HG03571 (cell line): ENCODE measurements around the gene ADAM10.

ENCODE experiments used
- ATAC-seq: cut with Tn5 transposase; IDR thresholded peaks from one replicate; pipeline ENCODE4 v1.9.1; 2021; ENCODE audit not compliant: unreplicated experiment

The ADAM10 gene

DNA sequence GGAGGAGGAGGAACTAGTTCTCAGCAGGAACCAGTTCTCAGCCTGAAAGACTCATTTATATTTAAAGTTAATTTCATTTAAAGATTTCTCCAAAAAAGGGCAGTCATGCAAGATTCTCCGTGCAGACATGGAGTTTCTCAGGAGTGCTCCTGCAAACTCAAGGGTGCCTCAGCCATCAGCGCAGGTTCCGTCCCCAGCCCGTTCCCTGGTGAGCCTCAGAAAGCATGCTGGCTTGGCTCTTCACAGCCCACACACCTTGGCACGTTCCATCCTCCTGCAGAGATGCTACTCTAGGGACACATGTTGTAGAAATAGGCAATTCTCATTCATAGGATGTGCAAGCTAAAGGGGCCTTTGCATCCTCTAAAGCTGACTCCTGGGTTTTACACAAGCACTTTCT is 194.7 kb downstream of the ADAM10 start:
- ATAC-seq = no peak

- no peak for ATAC-seq
Observed at GRCh38 chr15:58553365-58553918, 196.1 kb downstream of the ADAM10 start.

DNA sequence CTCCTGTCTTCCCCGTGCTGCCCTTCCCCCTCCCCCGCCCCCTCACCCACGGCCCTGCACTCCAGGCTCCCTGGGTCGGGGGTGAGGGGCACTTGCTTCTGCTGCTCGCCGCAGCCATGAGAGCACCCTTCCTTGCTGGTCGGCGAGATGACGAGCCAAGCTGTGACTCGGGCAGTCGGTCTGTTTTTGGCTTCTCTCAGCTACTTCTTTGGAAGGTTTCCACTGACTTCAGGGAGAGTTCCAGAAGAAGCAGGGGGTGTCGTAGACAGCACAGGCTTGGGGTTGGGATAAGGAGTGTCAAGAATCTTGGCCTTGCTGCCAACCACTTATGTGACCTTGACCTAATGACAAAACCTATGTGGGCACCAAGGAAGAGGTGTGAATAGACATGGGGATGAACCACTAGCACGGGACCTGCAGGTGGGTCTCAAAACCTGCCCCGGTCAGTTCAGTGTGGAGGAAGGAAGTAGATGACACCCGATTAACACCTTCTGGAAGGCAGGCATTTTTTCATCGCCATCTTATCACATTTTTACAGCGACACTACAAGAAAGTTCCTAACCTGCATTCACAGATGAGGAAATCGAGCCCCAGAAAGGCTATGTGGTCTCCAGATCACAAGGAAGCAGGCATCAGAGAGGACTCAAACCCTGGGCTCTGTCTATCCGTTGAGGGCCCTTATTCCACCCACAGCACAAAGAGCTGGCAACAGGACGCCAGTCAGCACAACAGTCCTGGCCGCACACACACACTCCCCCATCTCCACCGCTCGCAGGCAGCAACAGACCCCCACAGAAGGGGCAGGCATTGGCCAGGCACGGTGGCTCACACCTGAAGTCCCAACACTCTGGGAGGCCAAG is 196.8 kb downstream of the ADAM10 start:
- no peak for ATAC-seq

DNA sequence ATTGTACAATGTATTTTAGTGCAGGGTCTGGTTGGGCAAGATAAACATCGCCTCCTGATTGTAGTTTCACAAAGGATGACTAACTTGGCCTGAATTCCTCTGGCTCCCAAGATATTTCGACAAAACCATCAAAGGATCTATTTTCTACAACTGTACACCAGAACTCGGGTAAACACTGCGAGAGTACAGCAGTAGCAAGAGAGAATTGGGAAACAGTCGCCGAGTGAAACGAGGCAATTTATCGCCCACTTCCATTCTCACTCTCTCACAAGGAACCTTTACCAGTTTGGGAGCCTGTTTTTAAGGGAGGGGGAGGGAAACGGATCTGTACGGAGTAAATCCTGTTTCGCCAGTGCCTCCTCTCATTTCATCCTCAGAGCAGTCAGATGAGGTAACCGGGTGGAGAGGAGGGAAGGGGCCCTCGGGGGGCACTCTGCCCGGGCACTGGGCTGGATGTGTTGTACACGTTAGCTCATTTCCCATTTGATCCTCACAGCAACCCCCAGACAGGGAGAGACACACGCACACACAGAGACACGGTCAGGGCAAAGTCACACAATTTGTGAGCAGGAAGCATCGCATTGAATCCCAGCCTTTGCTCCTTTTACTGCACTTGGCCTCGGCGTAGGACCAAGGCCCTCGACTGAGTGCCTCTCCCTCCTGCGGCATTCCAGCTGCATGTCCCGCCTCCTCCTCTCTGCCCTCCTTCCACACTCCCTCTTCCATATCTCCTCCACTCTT is 197.6 kb downstream of the ADAM10 start:
- no peak for ATAC-seq

DNA sequence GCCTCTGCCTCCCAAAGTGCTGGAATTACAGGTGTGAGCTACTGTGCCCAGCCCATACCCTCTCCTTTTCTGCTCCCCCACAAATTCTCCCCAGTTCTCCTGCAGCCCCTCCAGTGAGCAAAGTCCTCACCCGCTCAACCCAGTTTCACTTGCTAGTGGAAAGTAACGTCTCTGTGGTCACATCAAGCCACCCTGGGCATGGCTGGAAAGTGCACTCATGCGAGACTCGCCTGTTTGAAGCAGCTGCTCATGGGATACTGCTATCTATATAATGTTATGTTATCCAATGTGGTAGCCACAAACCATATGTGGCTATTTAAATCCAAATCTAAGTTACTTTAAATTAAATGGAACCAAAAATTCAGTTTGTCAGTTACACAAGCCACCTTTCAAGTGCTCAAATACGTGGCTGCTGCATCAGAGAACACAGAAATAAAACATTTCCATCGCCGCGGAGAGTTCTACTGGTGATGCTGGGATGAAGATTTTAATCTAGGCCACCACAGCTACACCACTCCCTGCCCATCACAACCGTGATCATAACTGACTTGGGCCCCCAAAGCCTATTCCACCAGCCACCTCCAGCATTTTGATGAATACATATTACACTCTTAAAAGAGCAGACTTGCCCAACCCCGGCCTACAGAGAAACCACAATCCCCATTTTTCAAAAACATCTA is 198.3 kb downstream of the ADAM10 start:
- no peak for ATAC-seq

- ATAC-seq = no peak
Observed at GRCh38 chr15:58549785-58550074, 199.8 kb downstream of the ADAM10 start.

DNA sequence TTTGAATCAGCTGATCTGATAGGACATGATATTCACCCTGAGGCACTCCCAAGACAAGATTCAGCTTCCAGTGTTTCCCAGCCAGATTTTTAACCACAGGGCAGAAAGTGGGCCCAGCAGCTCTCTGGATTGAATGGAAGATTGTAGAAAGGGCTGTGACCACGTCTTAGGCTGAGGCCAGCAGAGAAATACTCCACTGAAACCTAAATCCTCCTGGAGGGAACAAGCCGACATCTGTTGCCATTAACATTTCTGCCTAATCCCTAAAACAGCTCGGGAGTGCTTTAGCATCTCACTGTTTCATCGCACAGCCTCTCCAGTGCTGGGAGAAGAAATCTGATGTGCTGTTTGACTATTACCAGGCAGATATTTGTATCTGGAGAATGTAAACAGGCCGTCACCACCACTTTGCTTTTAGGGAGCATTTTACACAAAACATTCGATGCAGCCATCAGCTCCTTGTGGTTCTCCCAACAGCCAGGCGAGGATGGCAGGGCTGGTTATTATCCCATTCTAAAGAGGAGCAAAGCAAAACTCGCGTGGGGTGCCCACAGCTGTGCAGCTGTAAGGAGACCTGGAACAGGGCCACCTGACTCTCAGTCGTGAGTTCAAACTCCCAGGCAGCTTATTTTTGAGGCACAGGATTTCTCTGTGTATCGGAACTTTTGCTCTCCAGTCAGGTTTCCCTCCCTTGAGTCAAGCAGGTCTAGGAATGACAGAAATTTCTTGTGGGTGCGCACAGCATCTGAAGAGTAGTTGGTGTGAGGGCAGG is 200.3 kb downstream of the ADAM10 start:
- no peak for ATAC-seq

- ATAC-seq = no peak
Observed at GRCh38 chr15:58548308-58549012, 201.0 kb downstream of the ADAM10 start.

DNA sequence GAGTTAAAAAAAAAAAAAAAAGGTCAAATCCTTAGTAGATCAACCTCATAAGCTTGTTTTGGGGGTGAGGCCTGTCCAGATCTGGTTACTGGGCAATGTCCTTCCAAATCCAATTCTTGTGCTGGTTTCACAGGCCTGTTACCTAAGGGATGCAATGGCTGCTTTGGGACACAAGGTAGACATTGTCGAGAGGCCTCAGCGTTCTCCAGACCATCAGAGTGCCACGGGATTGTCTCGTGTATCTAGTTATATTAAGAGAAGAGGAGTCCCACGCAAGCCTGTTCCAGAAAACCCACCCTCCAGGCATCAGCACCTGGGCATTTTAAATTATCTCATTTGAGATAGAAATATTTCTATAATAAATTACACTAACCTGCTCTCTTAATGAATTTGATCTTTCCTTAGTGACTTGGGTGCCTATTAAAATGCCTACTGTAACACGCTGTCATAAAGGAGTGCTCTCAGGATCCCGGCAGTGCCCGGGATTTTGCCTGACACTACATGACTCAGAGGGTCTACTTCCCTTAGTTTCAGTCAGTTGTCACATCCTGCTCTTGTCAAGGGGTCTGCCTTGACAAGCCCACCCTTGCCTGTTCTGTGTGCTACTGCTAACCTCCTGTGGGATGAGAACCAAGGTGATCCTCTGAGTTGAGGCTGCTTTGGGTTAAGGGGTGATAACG is 201.7 kb downstream of the ADAM10 start:
- no peak for ATAC-seq

DNA sequence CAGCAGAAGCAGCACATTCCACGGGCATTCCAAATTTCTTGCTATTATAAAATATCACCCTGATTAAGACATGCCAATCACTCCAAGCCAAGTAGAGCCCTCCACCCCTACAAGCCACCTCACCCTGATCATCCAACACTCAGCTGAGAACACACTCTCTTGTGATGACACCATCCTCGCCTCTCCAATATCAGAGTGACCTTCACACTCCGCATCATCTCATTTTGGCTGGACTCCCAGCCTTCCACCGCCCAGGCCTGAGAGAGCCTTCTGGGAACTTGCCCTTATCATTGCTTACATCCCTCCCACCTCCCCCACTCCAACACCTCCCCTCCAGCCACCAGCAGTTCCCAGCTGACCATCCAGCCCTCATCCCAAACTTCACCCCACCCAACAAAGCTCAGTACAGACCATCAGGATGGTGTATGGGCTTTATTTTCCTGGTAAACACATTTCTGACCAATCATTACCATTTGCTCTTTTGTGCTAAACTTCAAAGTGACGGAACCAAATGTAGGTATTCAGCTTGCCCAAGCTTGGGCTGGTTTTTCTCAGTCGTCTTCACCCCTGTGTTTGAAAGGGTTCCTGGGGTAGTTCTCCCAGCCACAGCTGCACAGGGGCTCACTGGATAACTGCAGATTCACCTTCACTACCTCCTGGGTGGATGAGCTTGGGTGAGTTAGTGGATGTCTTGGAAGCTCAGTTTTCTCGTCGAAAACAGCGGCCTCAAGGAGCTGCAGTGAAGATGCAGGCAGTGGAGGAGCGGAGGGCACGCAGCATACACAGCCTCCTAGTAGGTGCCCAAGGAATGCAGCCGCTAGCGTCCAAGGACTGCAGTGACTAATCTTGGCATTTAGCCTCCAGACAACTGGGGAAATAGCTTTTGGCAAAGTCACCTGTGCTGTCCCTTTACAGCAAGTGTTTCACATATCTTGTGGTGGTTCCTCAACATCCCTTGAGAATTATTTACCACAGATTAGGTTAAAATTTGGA is 202.6 kb downstream of the ADAM10 start:
- ATAC-seq = no peak

DNA sequence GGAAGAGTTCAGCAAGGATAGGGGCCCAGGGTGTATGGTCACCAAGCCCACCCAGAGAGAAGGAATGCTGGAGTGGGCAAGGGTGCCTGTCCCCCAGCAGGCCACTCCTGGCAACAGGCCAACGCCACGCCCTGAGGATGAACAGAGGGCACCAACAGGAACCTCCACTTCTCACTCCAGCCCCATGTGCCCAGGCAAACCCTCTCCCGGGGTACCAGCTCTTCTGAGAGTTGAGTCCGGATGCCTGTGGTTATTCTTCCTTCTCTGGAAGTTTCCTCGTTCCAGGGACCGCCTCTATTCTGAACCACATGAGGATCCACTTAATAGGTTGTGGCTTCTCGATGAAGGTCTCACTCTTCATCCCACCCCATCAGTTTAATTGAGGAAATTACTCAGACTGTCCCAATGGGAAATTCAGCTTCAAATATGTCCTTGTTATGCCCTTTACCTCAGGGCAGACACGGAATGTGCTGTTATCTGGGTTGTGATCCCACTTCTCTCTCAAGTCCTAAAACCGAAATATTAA is 203.4 kb downstream of the ADAM10 start:
- no peak for ATAC-seq

DNA sequence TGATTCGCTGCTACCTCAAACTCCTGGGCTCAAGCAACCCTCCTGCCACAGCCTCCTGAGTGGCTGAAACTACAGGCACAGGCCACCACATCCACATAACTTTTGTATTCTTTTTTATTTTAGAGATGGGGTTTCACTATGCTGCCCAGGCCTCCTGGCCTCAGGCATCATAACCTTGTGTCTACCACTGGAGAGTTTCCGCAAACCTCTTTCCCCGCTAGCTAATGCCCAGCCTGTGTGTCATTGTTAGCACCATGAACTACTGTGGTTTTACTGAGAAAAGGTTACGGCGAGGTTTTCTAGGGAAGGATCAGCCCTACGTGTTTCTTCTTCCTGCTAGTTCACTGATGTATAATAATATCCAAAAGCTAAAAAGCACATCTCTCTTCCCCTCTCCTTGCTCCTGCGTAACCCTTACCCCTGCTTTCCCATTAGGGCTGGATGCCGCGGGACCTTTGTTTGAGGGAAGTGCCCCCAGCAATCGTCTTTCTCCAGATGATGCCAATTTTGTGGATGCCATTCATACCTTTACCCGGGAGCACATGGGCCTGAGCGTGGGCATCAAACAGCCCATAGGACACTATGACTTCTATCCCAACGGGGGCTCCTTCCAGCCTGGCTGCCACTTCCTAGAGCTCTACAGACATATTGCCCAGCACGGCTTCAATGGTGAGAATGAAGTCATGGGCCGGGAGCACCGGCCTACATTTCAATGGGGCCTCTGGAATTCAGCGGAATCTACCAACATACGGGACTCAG is 204.0 kb downstream of the ADAM10 start:
- ATAC-seq = no peak

DNA sequence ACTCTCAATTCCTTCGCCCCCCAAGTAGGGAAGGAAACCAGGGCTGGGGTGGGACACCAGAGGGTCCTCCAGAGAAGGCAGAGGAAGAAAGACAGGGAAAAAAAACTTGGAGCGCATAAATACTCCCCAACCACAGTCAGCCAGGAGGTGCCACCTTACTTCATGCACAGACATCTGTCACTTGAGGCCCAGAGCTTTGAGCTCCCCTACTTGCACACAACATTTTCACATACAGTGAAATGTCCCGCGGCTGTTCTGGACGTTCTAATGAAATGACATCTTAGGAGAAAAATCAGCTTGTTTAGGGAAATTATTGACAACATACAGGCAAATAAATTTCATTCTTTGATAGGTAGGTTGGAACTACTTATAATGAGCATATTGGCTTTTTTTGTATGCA is 204.8 kb downstream of the ADAM10 start:
- ATAC-seq = no peak

DNA sequence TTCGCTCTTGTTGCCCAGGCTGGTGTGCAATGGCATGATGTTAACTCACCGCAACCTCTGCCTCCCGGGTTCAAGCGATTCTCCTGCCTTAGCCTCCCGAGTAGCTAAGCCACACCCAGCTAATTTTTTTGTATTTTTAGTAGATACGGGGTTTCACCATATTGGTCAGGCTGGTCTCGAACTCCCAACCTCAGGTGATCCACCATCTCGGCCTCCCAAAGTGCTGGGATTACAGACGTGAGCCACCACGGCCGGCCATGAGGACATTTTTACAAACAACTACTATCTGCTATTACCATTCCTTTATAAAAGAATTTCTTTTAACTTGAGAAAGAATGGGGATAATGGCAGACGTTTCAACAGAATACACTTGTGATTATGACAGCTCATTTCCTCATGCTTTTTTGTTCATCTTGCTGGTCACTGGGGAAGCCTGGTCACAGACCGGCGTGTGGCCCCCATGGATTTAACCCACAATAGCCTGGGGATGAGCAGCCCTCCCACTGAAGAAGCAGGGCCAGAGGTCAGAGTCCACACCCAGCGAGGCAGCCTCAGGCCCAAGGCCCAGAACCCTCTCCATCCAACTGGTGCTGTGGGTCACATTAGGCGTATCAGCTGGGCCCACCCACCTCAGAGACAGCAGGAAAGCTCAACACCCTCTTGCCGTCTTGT is 205.7 kb downstream of the ADAM10 start:
- ATAC-seq = no peak

GRCh38 chr15:58541410-58542087 is 208.0 kb downstream of the ADAM10 start:
- no peak for ATAC-seq

- ATAC-seq = no peak
Observed at GRCh38 chr15:58539548-58539947, 210.0 kb downstream of the ADAM10 start.
